Stimulated activated memory B cell treated with anti-CD40 and anti-IgM and Interleukin-4, amounts not matched to agents 10 μg/mL and 1 μg/mL and 100 μg/mL, for 72 hours (primary cell): Measurements from ENCODE around the gene ITIH2.
"Not testable (repeated sequence)": the region's sequence is repeated elsewhere in the genome, so short reads cannot be mapped to it uniquely, and the experiment has no call there.

ENCODE experiments used
- ATAC-seq: fragments of 150-1000 bp; cut with Tn5 transposase; 2 replicates; pipeline ENCODE4 v1.10.0; 2021
- H3K27ac Mint-ChIP-seq: one replicate; pipeline ENCODE4 v1.8.0; 2022; ENCODE audit warnings: mild to moderate bottlenecking, mixed read lengths
- H3K27me3 Mint-ChIP-seq: one replicate; pipeline ENCODE4 v1.8.0; 2022; ENCODE audit warnings: mixed read lengths
- H3K36me3 Mint-ChIP-seq: one replicate; pipeline ENCODE4 v1.8.0; 2022; ENCODE audit warnings: mixed read lengths
- H3K4me1 Mint-ChIP-seq: one replicate; pipeline ENCODE4 v1.8.0; 2022; ENCODE audit warnings: mixed read lengths
- H3K4me3 Mint-ChIP-seq: one replicate; pipeline ENCODE4 v1.8.0; 2022; ENCODE audit warnings: mild to moderate bottlenecking, moderate library complexity, mixed read lengths
- H3K9me3 Mint-ChIP-seq: one replicate; pipeline ENCODE4 v1.8.0; 2022; ENCODE audit warnings: mixed read lengths

The ITIH2 gene

GRCh38 chr10:7687228-7687907 is 15.7 kb upstream of the ITIH2 start:
- Mint-ChIP-seq H3K27me3 (peaks cover 19% of the 10 kb centered on the region), H3K27ac (no peak overlapping the region), H3K4me1 (peaks cover 6% of the 10 kb centered on the region), H3K4me3 (no peak overlapping the region), H3K36me3 (peaks cover 5% of the 10 kb centered on the region), H3K9me3 (peaks cover 20% of the 10 kb centered on the region)
- peak; percentile 76 for ATAC-seq

GRCh38 chr10:7689591-7689990 is 13.5 kb upstream of the ITIH2 start:
- Mint-ChIP-seq H3K27me3 (peaks cover under 1% of the 10 kb centered on the region), H3K4me1 (peaks cover 6% of the 10 kb centered on the region), H3K9me3 (peaks cover 18% of the 10 kb centered on the region), H3K4me3 (no peak overlapping the region), H3K36me3 (no peaks in the 10 kb centered on the region), H3K27ac (no peak overlapping the region)
- ATAC-seq: no peak

DNA sequence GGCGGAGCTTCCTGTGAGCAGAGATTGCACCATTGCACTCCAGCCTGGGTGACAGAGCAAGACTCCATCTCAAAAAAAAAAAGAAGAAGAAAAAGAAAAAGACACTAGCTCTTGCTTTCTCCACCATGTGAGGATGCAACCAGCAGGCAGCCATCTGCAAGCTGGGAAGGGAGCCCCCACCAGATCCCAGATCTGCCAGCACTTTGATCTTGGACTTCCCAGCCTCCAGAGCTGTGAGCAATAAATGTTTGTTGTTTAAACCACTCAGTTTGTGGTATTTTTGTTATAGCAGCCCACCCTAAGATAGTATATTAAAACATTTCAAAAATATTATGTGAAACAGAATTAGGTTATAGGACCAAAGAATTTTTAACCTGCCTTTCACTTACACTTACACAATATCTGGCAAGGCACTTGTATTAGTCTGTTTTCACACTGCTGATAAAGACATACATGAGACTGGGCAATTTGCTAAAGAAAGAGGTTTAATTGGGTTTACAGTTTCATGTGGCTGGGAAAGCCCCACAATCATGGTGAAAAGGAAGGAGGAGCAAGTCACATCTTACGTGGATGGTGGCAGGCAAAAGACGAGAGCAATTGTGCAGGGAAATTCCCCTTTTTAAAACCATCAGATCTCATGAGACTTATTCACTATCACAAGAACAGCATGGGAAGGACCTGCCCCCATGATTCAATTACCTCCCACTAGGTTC is 12.1 kb upstream of the ITIH2 start:
- peaks cover 18% of the 10 kb centered on the region for H3K9me3 Mint-ChIP-seq

DNA sequence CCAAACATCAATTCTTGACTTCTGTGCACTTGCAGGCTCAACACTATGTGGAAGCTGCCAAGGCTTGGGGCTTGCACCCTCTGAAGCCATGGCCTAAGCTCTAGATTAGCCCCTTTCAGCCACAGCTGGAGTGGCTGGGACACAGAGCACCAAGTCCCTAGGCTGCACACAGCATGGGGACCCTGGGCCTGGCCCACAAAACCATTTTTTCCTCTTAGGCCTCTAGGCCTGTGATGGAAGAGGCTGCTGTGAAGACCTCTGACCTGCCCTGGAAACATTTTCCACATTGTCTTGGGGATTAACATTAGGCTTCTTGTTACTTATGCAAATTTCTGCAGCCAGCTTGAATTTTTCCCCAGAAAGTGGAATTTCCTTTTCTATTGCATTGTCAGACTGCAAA is 10.7 kb upstream of the ITIH2 start:
- H3K4me3 Mint-ChIP-seq, ATAC-seq, H3K27me3 Mint-ChIP-seq, H3K36me3 Mint-ChIP-seq, H3K4me1 Mint-ChIP-seq, H3K27ac Mint-ChIP-seq: not testable (repeated sequence)
- peaks cover 18% of the 10 kb centered on the region for H3K9me3 Mint-ChIP-seq

More for the DNA sequence above, 12.1 kb upstream of the ITIH2 start:
- not testable (repeated sequence) for H3K36me3 Mint-ChIP-seq, H3K4me1 Mint-ChIP-seq, H3K27ac Mint-ChIP-seq, H3K27me3 Mint-ChIP-seq, ATAC-seq, H3K4me3 Mint-ChIP-seq

DNA sequence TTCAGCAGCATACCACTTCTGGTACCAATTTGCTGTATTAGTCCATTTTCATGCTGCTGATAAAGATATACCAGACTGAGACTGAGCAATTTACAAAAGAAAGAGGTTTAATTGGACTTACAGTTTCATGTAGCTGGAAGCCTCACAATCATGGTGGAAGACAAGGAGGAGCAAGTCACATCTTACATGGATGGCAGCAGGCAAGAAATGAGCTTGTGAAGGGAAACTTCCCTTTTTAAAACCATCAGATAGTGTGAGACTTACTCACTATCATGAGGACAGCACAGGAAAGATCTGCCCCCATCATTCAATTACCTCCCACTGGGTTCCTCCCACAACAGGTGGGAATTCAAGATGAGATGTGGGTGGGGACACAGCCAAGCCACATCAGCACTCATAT is 9.9 kb upstream of the ITIH2 start:
- not testable (repeated sequence) for H3K27ac Mint-ChIP-seq, ATAC-seq, H3K27me3 Mint-ChIP-seq, H3K4me3 Mint-ChIP-seq, H3K36me3 Mint-ChIP-seq, H3K4me1 Mint-ChIP-seq
- peaks cover 18% of the 10 kb centered on the region for H3K9me3 Mint-ChIP-seq

DNA sequence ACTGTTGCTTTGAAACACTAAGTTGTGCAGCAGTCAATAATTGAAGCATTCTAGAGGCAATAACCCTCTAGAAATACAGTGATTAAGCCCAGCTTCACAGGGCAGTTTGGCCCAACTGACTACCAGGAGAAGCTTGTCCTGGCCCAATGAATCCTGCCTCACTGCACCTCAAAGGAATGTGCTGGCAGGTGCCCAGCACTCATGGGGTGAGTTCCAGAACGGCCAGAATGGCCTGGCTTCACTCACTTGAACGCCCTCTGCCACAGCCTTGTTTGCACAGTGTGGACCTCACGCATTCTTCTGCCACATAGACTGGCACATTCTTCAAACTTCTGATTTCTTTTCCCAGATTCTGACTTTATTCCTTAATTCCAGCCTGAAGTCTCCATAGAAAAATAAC is 6.6 kb upstream of the ITIH2 start:
- Mint-ChIP-seq H3K27me3 (peaks cover 17% of the 10 kb centered on the region), H3K4me1 (no peaks in the 10 kb centered on the region), H3K27ac (no peak overlapping the region), H3K9me3 (peaks cover 14% of the 10 kb centered on the region), H3K36me3 (no peaks in the 10 kb centered on the region), H3K4me3 (no peak overlapping the region)
- no peak for ATAC-seq

- Mint-ChIP-seq H3K9me3 (peaks cover 12% of the 10 kb centered on the region), H3K27ac (no peak overlapping the region), H3K4me3 (no peak overlapping the region), H3K36me3 (no peaks in the 10 kb centered on the region), H3K27me3 (peaks cover 17% of the 10 kb centered on the region), H3K4me1 (no peaks in the 10 kb centered on the region)
- no peak for ATAC-seq
These were observed 5.7 kb upstream of the ITIH2 start for GRCh38 chr10:7697426-7697825.

- Mint-ChIP-seq H3K27ac (no peak overlapping the region), H3K4me3 (no peak overlapping the region), H3K27me3 (peaks cover 26% of the 10 kb centered on the region), H3K36me3 (no peaks in the 10 kb centered on the region), H3K4me1 (no peaks in the 10 kb centered on the region), H3K9me3 (no peaks in the 10 kb centered on the region)
- ATAC-seq: no peak
These were observed 2.5 kb upstream of the ITIH2 start for GRCh38 chr10:7700577-7701125.

GRCh38 chr10:7701158-7701742 is 1.9 kb upstream of the ITIH2 start:
- H3K36me3 Mint-ChIP-seq: no peaks in the 10 kb centered on the region
- H3K27me3 Mint-ChIP-seq: peaks cover 32% of the 10 kb centered on the region
- no peaks in the 10 kb centered on the region for H3K4me1 Mint-ChIP-seq
- no peaks in the 10 kb centered on the region for H3K9me3 Mint-ChIP-seq
- no peak overlapping the region for H3K4me3 Mint-ChIP-seq
- ATAC-seq: no peak
- no peak overlapping the region for H3K27ac Mint-ChIP-seq

DNA sequence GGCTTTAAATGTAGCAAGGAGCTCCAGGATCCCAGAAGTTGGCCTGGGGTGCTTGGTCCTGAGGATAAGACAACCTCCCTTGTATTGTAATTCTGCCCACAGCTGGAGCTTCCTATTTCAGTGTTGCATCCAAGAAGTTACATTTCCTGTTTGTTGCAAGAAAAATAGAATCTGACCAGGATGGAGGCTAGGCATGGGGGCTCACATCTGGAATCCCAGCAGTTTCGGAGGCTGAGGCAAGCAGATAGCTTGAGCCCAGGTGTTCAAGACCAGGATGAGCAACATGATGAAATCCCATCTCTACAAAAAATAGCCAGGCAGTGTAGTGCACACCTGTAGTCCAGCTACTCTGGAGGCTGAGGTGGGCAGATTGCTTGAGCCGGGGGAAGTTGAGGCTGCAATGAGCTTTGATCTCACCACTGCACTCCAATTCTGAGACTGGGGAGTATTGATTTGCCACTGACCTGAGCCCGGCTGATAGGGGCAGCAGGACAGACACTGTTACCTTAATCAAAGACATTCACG is 766 bp upstream of the ITIH2 start:
- Mint-ChIP-seq H3K9me3 (no peaks in the 10 kb centered on the region), H3K27ac (no peak overlapping the region), H3K4me1 (no peaks in the 10 kb centered on the region), H3K4me3 (no peak overlapping the region), H3K27me3 (peaks cover 33% of the 10 kb centered on the region), H3K36me3 (no peaks in the 10 kb centered on the region)
- ATAC-seq: no peak

GRCh38 chr10:7704071-7705016 is 1.2 kb downstream of the ITIH2 start:
- no peak overlapping the region for H3K4me3 Mint-ChIP-seq
- ATAC-seq: no peak
- H3K27me3 Mint-ChIP-seq: peaks cover 24% of the 10 kb centered on the region
- H3K4me1 Mint-ChIP-seq: no peaks in the 10 kb centered on the region
- H3K27ac Mint-ChIP-seq: no peak overlapping the region
- no peaks in the 10 kb centered on the region for H3K36me3 Mint-ChIP-seq
- no peaks in the 10 kb centered on the region for H3K9me3 Mint-ChIP-seq

GRCh38 chr10:7705341-7705740 is 2.2 kb downstream of the ITIH2 start:
- H3K4me3 Mint-ChIP-seq: no peak overlapping the region
- no peaks in the 10 kb centered on the region for H3K4me1 Mint-ChIP-seq
- ATAC-seq: no peak
- H3K9me3 Mint-ChIP-seq: no peaks in the 10 kb centered on the region
- peaks cover 16% of the 10 kb centered on the region for H3K27me3 Mint-ChIP-seq
- H3K36me3 Mint-ChIP-seq: no peaks in the 10 kb centered on the region
- H3K27ac Mint-ChIP-seq: no peak overlapping the region

GRCh38 chr10:7706534-7707073 is 3.5 kb downstream of the ITIH2 start:
- Mint-ChIP-seq H3K4me1 (no peaks in the 10 kb centered on the region), H3K36me3 (no peaks in the 10 kb centered on the region), H3K27me3 (peaks cover 16% of the 10 kb centered on the region), H3K27ac (no peak overlapping the region), H3K9me3 (peaks cover 3% of the 10 kb centered on the region), H3K4me3 (no peak overlapping the region)
- ATAC-seq: no peak

DNA sequence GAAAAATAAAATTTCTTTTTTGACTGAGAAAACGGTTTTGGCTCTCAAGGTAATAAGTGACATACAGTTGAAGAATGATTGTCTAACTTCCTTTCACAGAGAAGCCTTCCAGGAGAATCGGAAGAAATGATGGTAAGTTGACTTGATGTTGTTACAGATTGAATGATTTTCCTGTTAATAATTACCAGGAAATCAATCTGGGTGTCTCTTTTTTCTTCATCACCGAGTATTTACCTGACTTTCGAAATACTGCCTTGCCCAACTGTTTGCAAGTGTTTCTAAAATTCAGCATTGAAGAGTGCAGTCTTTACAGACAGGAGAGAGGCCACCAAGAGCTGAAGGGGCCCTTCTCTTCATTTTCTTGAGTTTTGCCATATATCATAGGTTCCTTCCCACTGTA is 4.0 kb downstream of the ITIH2 start:
- H3K4me3 Mint-ChIP-seq: no peak overlapping the region
- H3K27me3 Mint-ChIP-seq: peaks cover 17% of the 10 kb centered on the region
- peaks cover 3% of the 10 kb centered on the region for H3K9me3 Mint-ChIP-seq
- ATAC-seq: no peak
- H3K4me1 Mint-ChIP-seq: no peaks in the 10 kb centered on the region
- H3K36me3 Mint-ChIP-seq: no peaks in the 10 kb centered on the region
- no peak overlapping the region for H3K27ac Mint-ChIP-seq
